ENCODE measurements around the gene ADD3. TPM values are rescaled to one million over a fixed set of nuclear protein-coding genes. Genes with fewer than 3 reads are reported as not detected.
"Not testable (repeated sequence)": the region's sequence is repeated elsewhere in the genome, so short reads cannot be mapped to it uniquely, and the experiment has no call there.

Gene ADD3
- total and polyA plus RNA-seq, 2 experiments from 2014 or later, result 133 to 1,101 TPM

GRCh38 chr10:109979215-109979614 lies 28.6 kb upstream of the ADD3 start:
- in situ Hi-C loops (cut with MboI), result no loop called here
- TF ChIP-seq EZH2 (IDR thresholded peaks at IDR 0.05; ENCODE audit: insufficient read depth, poor library complexity, severe bottlenecking), result no peak
- H3K4me2 ChIP-seq (ENCODE audit: unreplicated experiment), result peak overlapping the region; percentile 79

GRCh38 chr10:109981650-109982049 lies 26.1 kb upstream of the ADD3 start:
- peak overlapping the region; percentile 63 for H2AFZ ChIP-seq
- H3K4me2 ChIP-seq (ENCODE audit: unreplicated experiment), result peak overlapping the region; percentile 92
- 7 to 8% methylated on average over 2 of the region's 2 CpGs for WGBS, 2 experiments (ENCODE audit: low coverage in 1 of 2, low lambda C conversion rate in 2 of 2, missing lambda C conversion rate in 2 of 2)
- H3K27ac ChIP-seq, result peak overlapping the region; percentile 70
- H3K36me3 ChIP-seq (ENCODE audit: low read depth), result no peaks in the 10 kb centered on the region
- H3K9me3 ChIP-seq (ENCODE audit: low read depth), result no peaks in the 10 kb centered on the region
- DNase-seq, result peak; percentile 83
- peaks cover 48% of the 10 kb centered on the region for H3F3A ChIP-seq (ENCODE audit: insufficient read depth)
- TF ChIP-seq EZH2 (IDR thresholded peaks at IDR 0.05; ENCODE audit: insufficient read depth, poor library complexity, severe bottlenecking), result no peak
- no peak for TF ChIP-seq EZH2phosphoT487 (IDR thresholded peaks at IDR 0.05; ENCODE audit: insufficient read depth, low read depth)
- H3K9ac ChIP-seq, result peak overlapping the region; percentile 43; the same call in 1 of the 2 replicates
- in situ Hi-C loops (cut with MboI), result no loop called here
- no peaks in the 10 kb centered on the region for H3K9me2 ChIP-seq (ENCODE audit: insufficient read depth)
- no peaks in the 10 kb centered on the region for H3K27me3 ChIP-seq (replicated peaks; ENCODE audit: insufficient read depth)
- H3K4me3 ChIP-seq, result peak overlapping the region; percentile 50
- no peaks in the 10 kb centered on the region for H4K20me1 ChIP-seq (ENCODE audit: insufficient read depth)
- H3K79me2 ChIP-seq (ENCODE audit: insufficient read depth), result no peaks in the 10 kb centered on the region
- H3K4me1 ChIP-seq (ENCODE audit: insufficient read depth), result peaks cover 55% of the 10 kb centered on the region

More at GRCh38 chr10:109979215-109979614, 28.6 kb upstream of the ADD3 start:
- Histone ChIP-seq H3K4me3 (no peak overlapping the region), H2AFZ (peak overlapping the region; percentile 71), H3K9ac (peak overlapping the region; percentile 54), H3K9me3 (ENCODE audit: low read depth) (no peaks in the 10 kb centered on the region), H3K36me3 (ENCODE audit: low read depth) (no peaks in the 10 kb centered on the region), H3F3A (ENCODE audit: insufficient read depth) (peaks cover 57% of the 10 kb centered on the region), H3K79me2 (ENCODE audit: insufficient read depth) (no peaks in the 10 kb centered on the region), H4K20me1 (ENCODE audit: insufficient read depth) (no peaks in the 10 kb centered on the region), H3K27ac (peak overlapping the region; percentile 61), H3K27me3 (replicated peaks; ENCODE audit: insufficient read depth) (no peaks in the 10 kb centered on the region), H3K4me1 (ENCODE audit: insufficient read depth) (peaks cover 68% of the 10 kb centered on the region), H3K9me2 (ENCODE audit: insufficient read depth) (no peaks in the 10 kb centered on the region)
- WGBS, 2 experiments (ENCODE audit: low coverage in 1 of 2, low lambda C conversion rate in 2 of 2, missing lambda C conversion rate in 2 of 2), result 27 to 28% methylated on average over 2 of the region's 2 CpGs
- peak; percentile 54 for DNase-seq

- Histone ChIP-seq H3K9me3 (ENCODE audit: low read depth) (no peaks in the 10 kb centered on the region), H3K9ac (peak overlapping the region; percentile 43), H4K20me1 (ENCODE audit: insufficient read depth) (no peaks in the 10 kb centered on the region), H3K79me2 (ENCODE audit: insufficient read depth) (no peaks in the 10 kb centered on the region), H3K4me2 (ENCODE audit: unreplicated experiment) (peak overlapping the region; percentile 92), H3K27ac (peak overlapping the region; percentile 70), H3K9me2 (ENCODE audit: insufficient read depth) (no peaks in the 10 kb centered on the region), H3K4me3 (peak overlapping the region; percentile 50), H3K4me1 (ENCODE audit: insufficient read depth) (peaks cover 55% of the 10 kb centered on the region), H3K36me3 (ENCODE audit: low read depth) (no peaks in the 10 kb centered on the region), H2AFZ (peak overlapping the region; percentile 63), H3F3A (ENCODE audit: insufficient read depth) (peaks cover 48% of the 10 kb centered on the region), H3K27me3 (replicated peaks; ENCODE audit: insufficient read depth) (no peaks in the 10 kb centered on the region)
- peak; percentile 57 for DNase-seq
- WGBS, 2 experiments (ENCODE audit: low coverage in 1 of 2, low lambda C conversion rate in 2 of 2, missing lambda C conversion rate in 2 of 2), result 7 to 9% methylated on average over 3 of the region's 3 CpGs
- no peak for TF ChIP-seq EZH2 (IDR thresholded peaks at IDR 0.05; ENCODE audit: insufficient read depth, poor library complexity, severe bottlenecking)
- no peak for TF ChIP-seq EZH2phosphoT487 (IDR thresholded peaks at IDR 0.05; ENCODE audit: insufficient read depth, low read depth)
- in situ Hi-C loops (cut with MboI), result no loop called here
Observed at GRCh38 chr10:109982123-109982522, 25.7 kb upstream of the ADD3 start.

- Histone ChIP-seq H3K79me2 (ENCODE audit: insufficient read depth) (no peaks in the 10 kb centered on the region), H3K9me3 (ENCODE audit: low read depth) (no peaks in the 10 kb centered on the region), H3K36me3 (ENCODE audit: low read depth) (no peaks in the 10 kb centered on the region), H3K4me1 (ENCODE audit: insufficient read depth) (peaks cover 55% of the 10 kb centered on the region), H2AFZ (peak overlapping the region; percentile 63), H3F3A (ENCODE audit: insufficient read depth) (peaks cover 48% of the 10 kb centered on the region), H3K27me3 (replicated peaks; ENCODE audit: insufficient read depth) (no peaks in the 10 kb centered on the region), H4K20me1 (ENCODE audit: insufficient read depth) (no peaks in the 10 kb centered on the region), H3K4me3 (peak overlapping the region; percentile 50), H3K9me2 (ENCODE audit: insufficient read depth) (no peaks in the 10 kb centered on the region), H3K4me2 (ENCODE audit: unreplicated experiment) (peak overlapping the region; percentile 92), H3K9ac (peak overlapping the region; percentile 43), H3K27ac (peak overlapping the region; percentile 70)
- no peak for DNase-seq
- WGBS, 2 experiments (ENCODE audit: low coverage in 1 of 2, low lambda C conversion rate in 2 of 2, missing lambda C conversion rate in 2 of 2), result 97 to 100% methylated on average over 1 of the region's 1 CpG
- in situ Hi-C loops (cut with MboI), result no loop called here
- no peak for TF ChIP-seq EZH2phosphoT487 (IDR thresholded peaks at IDR 0.05; ENCODE audit: insufficient read depth, low read depth)
- TF ChIP-seq EZH2 (IDR thresholded peaks at IDR 0.05; ENCODE audit: insufficient read depth, poor library complexity, severe bottlenecking), result no peak
Observed at GRCh38 chr10:109982812-109983211, 25.0 kb upstream of the ADD3 start.

- DNase-seq, result no peak
- H3K4me1 ChIP-seq (ENCODE audit: insufficient read depth), result peaks cover 56% of the 10 kb centered on the region
- no peaks in the 10 kb centered on the region for H3K36me3 ChIP-seq (ENCODE audit: low read depth)
- peaks cover 49% of the 10 kb centered on the region for H3F3A ChIP-seq (ENCODE audit: insufficient read depth)
- WGBS, 2 experiments (ENCODE audit: low coverage in 1 of 2, low lambda C conversion rate in 2 of 2, missing lambda C conversion rate in 2 of 2), result 42 to 49% methylated on average over 2 of the region's 2 CpGs
- no peaks in the 10 kb centered on the region for H3K79me2 ChIP-seq (ENCODE audit: insufficient read depth)
- H3K27ac ChIP-seq, result no peak overlapping the region
- TF ChIP-seq EZH2phosphoT487 (IDR thresholded peaks at IDR 0.05; ENCODE audit: insufficient read depth, low read depth) (no peak), EZH2 (IDR thresholded peaks at IDR 0.05; ENCODE audit: insufficient read depth, poor library complexity, severe bottlenecking) (no peak)
- no peaks in the 10 kb centered on the region for H3K27me3 ChIP-seq (replicated peaks; ENCODE audit: insufficient read depth)
- no peak overlapping the region for H2AFZ ChIP-seq
- H3K9me2 ChIP-seq (ENCODE audit: insufficient read depth), result no peaks in the 10 kb centered on the region
- in situ Hi-C loops (cut with MboI), result no loop called here
- H4K20me1 ChIP-seq (ENCODE audit: insufficient read depth), result no peaks in the 10 kb centered on the region
- no peaks in the 10 kb centered on the region for H3K9me3 ChIP-seq (ENCODE audit: low read depth)
- no peak overlapping the region for H3K4me2 ChIP-seq (ENCODE audit: unreplicated experiment)
- H3K9ac ChIP-seq, result no peak overlapping the region
- no peak overlapping the region for H3K4me3 ChIP-seq
Observed at GRCh38 chr10:109984013-109984412, 23.8 kb upstream of the ADD3 start.

GRCh38 chr10:109985768-109986167 lies 22.0 kb upstream of the ADD3 start:
- in situ Hi-C loops (cut with MboI); H4K20me1 ChIP-seq (ENCODE audit: insufficient read depth); H3K9me3 ChIP-seq (ENCODE audit: low read depth); DNase-seq; H3K36me3 ChIP-seq (ENCODE audit: low read depth); H3K9me2 ChIP-seq (ENCODE audit: insufficient read depth); H3K27me3 ChIP-seq (replicated peaks; ENCODE audit: insufficient read depth); H3K79me2 ChIP-seq (ENCODE audit: insufficient read depth); H3K27ac ChIP-seq; H3K4me3 ChIP-seq; H3K9ac ChIP-seq; H3K4me2 ChIP-seq (ENCODE audit: unreplicated experiment); H2AFZ ChIP-seq: not testable (repeated sequence)
- Histone ChIP-seq H3F3A (ENCODE audit: insufficient read depth) (peaks cover 59% of the 10 kb centered on the region), H3K4me1 (ENCODE audit: insufficient read depth) (peaks cover 56% of the 10 kb centered on the region)
- 96 to 98% methylated on average over 3 of the region's 3 CpGs for WGBS, 2 experiments (ENCODE audit: low coverage in 1 of 2, low lambda C conversion rate in 2 of 2, missing lambda C conversion rate in 2 of 2)

Data from GM23248 (cell line).